Karpas-422 (cell line): ENCODE measurements around the gene MSH3. TPM values are rescaled to one million over a fixed set of nuclear protein-coding genes. Genes with fewer than 3 reads are reported as not detected.

Source experiments
- DNase-seq: peaks from one replicate; pipeline ENCODE4 v3.0.0-alpha.2; 2015
- H2AFZ ChIP-seq: fragments of 200-600 bp; sonication (generic); 2 replicates; pipeline ENCODE4 v1.6.1; 2014; ENCODE audit warnings: antibody characterized with exemption, low read length, mixed read lengths
- H3K27ac ChIP-seq: fragments of 200-600 bp; sonication (generic); 2 replicates; pipeline ENCODE4 v1.5.1; 2014; ENCODE audit warnings: mild to moderate bottlenecking, low read length, moderate library complexity
- H3K27me3 ChIP-seq: fragments of 200-600 bp; sonication (generic); 2 replicates; pipeline ENCODE4 v1.6.1; 2014; ENCODE audit warnings: low read length, mixed read lengths
- H3K36me3 ChIP-seq: fragments of 200-600 bp; sonication (generic); 2 replicates; pipeline ENCODE4 v1.6.1; 2014; ENCODE audit warnings: low read length, mixed read lengths; ENCODE audit not compliant: insufficient read depth
- H3K4me1 ChIP-seq: fragments of 200-600 bp; sonication (generic); 2 replicates; pipeline ENCODE4 v1.6.1; 2014; ENCODE audit warnings: mild to moderate bottlenecking, low read length, mixed read lengths
- H3K4me2 ChIP-seq: fragments of 200-600 bp; sonication (generic); 2 replicates; pipeline ENCODE4 v1.6.1; 2014; ENCODE audit warnings: low read length, low read depth, mild to moderate bottlenecking; ENCODE audit not compliant: poor library complexity, severe bottlenecking
- H3K4me3 ChIP-seq: fragments of 200-600 bp; sonication (generic); 2 replicates; pipeline ENCODE4 v1.5.1; 2014; ENCODE audit warnings: mild to moderate bottlenecking, antibody characterized with exemption, low read length, mixed read lengths
- H3K79me2 ChIP-seq: fragments of 200-600 bp; sonication (generic); 2 replicates; pipeline ENCODE4 v1.6.1; 2014; ENCODE audit warnings: mild to moderate bottlenecking, low read length, mixed read lengths
- H3K9ac ChIP-seq: fragments of 200-600 bp; sonication (generic); 2 replicates; pipeline ENCODE4 v1.6.0; 2014; ENCODE audit warnings: low read length
- H3K9me2 ChIP-seq: fragments of 200-600 bp; sonication (generic), shearing (Covaris generic); replicated peaks from 2 replicates; pipeline ENCODE4 v1.6.0; 2014; ENCODE audit warnings: mild to moderate bottlenecking, low read length, moderate library complexity; ENCODE audit not compliant: insufficient read depth
- H3K9me3 ChIP-seq: fragments of 300-700, 200-600 bp; sonication (generic); 2 replicates; pipeline ENCODE4 v1.6.1; 2014; ENCODE audit warnings: low read length, mixed read lengths
- H4K20me1 ChIP-seq: fragments of 200-600 bp; sonication (generic); 2 replicates; pipeline ENCODE4 v1.6.1; 2014; ENCODE audit warnings: mild to moderate bottlenecking, antibody characterized with exemption, low read length, low read depth; ENCODE audit not compliant: insufficient read depth
- total RNA-seq: library from RNA; depleted of rRNA; stranded (reverse); fragments of >200 nt; shearing (Covaris generic); gene quantifications from 2 replicates; pipeline ENCODE4 v1.2.3, GENCODE V29; 2014; ENCODE audit warnings: low replicate concordance

Gene MSH3
- total RNA-seq, 1 experiment from 2014 or later, result 24.6 TPM

DNA sequence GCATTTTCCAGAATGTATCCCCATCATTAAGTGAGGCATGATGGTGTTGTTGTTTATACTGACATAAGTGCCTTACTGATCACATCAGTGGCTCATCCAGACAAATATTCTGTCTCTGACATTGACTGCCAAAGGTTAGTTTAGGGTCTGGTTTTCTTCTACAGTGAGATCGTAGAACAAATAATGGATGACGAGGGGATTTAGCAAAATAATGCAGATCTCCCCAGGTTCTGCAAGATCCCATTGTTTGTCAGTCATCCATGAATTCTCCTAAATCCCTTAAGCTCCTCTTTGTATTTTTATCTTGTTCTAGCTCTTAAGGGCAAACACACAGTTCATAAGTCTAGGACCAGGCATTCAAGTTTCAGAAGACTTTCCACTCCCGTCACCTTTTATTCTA, 93.5 kb downstream of the MSH3 start:
- DNase-seq, result no peak
- H3K9ac ChIP-seq, result no peak overlapping the region
- no peaks in the 10 kb centered on the region for H3K4me1 ChIP-seq
- H3K4me2 ChIP-seq, result no peak overlapping the region
- H3K27me3 ChIP-seq, result no peaks in the 10 kb centered on the region
- no peaks in the 10 kb centered on the region for H3K79me2 ChIP-seq
- H4K20me1 ChIP-seq, result no peaks in the 10 kb centered on the region
- no peak overlapping the region for H3K27ac ChIP-seq
- H3K36me3 ChIP-seq, result peaks cover 10% of the 10 kb centered on the region; the same call in 1 of the 2 replicates
- no peaks in the 10 kb centered on the region for H3K9me2 ChIP-seq
- no peak overlapping the region for H3K4me3 ChIP-seq
- H3K9me3 ChIP-seq, result no peaks in the 10 kb centered on the region
- H2AFZ ChIP-seq, result no peak overlapping the region

DNA sequence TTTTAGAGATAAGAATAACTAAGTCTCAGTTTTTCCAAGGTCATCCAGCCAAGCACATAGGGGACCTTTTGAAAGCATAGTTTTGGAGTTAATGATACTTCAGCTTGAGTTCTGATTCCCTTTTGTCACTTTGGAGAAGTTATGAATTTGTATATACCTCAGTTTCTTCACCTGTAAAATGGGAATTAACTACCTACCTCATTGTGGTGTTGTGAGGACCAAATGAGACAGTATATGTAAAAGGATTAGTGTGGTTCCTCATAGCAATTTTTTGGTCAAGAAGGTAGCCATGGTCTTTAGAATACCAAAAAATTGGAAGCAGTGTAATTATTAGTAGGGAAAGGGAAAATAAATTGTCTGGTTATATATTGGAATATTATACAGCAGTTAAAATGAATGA, 98.0 kb downstream of the MSH3 start:
- no peaks in the 10 kb centered on the region for H4K20me1 ChIP-seq
- no peak overlapping the region for H3K27ac ChIP-seq
- no peak overlapping the region for H3K9ac ChIP-seq
- no peaks in the 10 kb centered on the region for H3K27me3 ChIP-seq
- no peak overlapping the region for H3K4me2 ChIP-seq
- no peaks in the 10 kb centered on the region for H3K9me3 ChIP-seq
- H3K4me1 ChIP-seq, result peaks cover 19% of the 10 kb centered on the region
- H2AFZ ChIP-seq, result no peak overlapping the region
- DNase-seq, result no peak
- 0 out of 2 replicates have a peak, but pooled peaks cover 7% of the 10 kb centered on the region for H3K36me3 ChIP-seq
- H3K4me3 ChIP-seq, result no peak overlapping the region
- H3K9me2 ChIP-seq, result no peaks in the 10 kb centered on the region
- H3K79me2 ChIP-seq, result peaks cover 5% of the 10 kb centered on the region; the same call in 1 of the 2 replicates

GRCh38 chr5:80753712-80754111, 99.3 kb downstream of the MSH3 start:
- H3K9me2 ChIP-seq, result no peaks in the 10 kb centered on the region
- H3K4me3 ChIP-seq, result no peak overlapping the region
- H3K27me3 ChIP-seq, result no peaks in the 10 kb centered on the region
- peaks cover 19% of the 10 kb centered on the region for H3K4me1 ChIP-seq
- no peak overlapping the region for H2AFZ ChIP-seq
- no peak overlapping the region for H3K4me2 ChIP-seq
- 0 out of 2 replicates have a peak, but pooled peaks cover 7% of the 10 kb centered on the region for H3K36me3 ChIP-seq
- peaks cover 5% of the 10 kb centered on the region; the same call in 1 of the 2 replicates for H3K79me2 ChIP-seq
- no peak overlapping the region for H3K9ac ChIP-seq
- no peak for DNase-seq
- peak overlapping the region; percentile 70; the same call in 1 of the 2 replicates for H3K27ac ChIP-seq
- no peaks in the 10 kb centered on the region for H4K20me1 ChIP-seq
- H3K9me3 ChIP-seq, result no peaks in the 10 kb centered on the region

- peak; percentile 77 for DNase-seq
- peak overlapping the region; percentile 39 for H3K9ac ChIP-seq
- H3K27me3 ChIP-seq, result no peaks in the 10 kb centered on the region
- H3K4me1 ChIP-seq, result peaks cover 19% of the 10 kb centered on the region
- H3K4me3 ChIP-seq, result peak overlapping the region; percentile 37
- H3K4me2 ChIP-seq, result peak overlapping the region; percentile 61
- H3K27ac ChIP-seq, result peak overlapping the region; percentile 70
- peak overlapping the region; percentile 63; the same call in 1 of the 2 replicates for H2AFZ ChIP-seq
- 0 out of 2 replicates have a peak, but pooled peaks cover 7% of the 10 kb centered on the region for H3K36me3 ChIP-seq
- no peaks in the 10 kb centered on the region for H4K20me1 ChIP-seq
- no peaks in the 10 kb centered on the region for H3K9me3 ChIP-seq
- H3K79me2 ChIP-seq, result peaks cover 5% of the 10 kb centered on the region; the same call in 1 of the 2 replicates
- H3K9me2 ChIP-seq, result no peaks in the 10 kb centered on the region
These were observed 100.4 kb downstream of the MSH3 start for GRCh38 chr5:80754900-80755299.

DNA sequence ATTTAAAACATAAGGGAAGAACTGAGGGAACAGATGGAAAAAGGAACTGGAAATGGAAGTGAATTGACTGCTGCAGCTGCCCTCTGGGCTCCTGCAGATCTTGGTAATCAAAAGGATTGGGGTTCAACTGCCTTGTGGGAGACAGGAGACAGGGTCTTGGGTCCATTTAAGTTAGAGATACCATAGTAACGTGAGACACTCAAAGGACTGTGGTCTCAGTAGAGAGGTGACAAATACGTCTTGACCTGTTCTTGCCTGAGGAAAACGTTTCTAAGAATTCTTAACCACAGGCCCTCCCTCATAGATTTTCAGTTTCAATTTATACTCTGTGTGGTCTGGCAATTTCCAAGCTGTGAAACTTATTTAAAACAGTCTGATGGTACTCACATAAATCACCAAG, 101.2 kb downstream of the MSH3 start:
- H3K27me3 ChIP-seq, result no peaks in the 10 kb centered on the region
- H3K4me3 ChIP-seq, result peak overlapping the region; percentile 37
- peak overlapping the region; percentile 70 for H3K27ac ChIP-seq
- peak overlapping the region; percentile 39 for H3K9ac ChIP-seq
- H4K20me1 ChIP-seq, result no peaks in the 10 kb centered on the region
- no peak overlapping the region for H2AFZ ChIP-seq
- peak overlapping the region; percentile 61 for H3K4me2 ChIP-seq
- H3K36me3 ChIP-seq, result 0 out of 2 replicates have a peak, but pooled peaks cover 7% of the 10 kb centered on the region
- no peaks in the 10 kb centered on the region for H3K9me2 ChIP-seq
- H3K9me3 ChIP-seq, result no peaks in the 10 kb centered on the region
- no peak for DNase-seq
- H3K79me2 ChIP-seq, result peaks cover 5% of the 10 kb centered on the region; the same call in 1 of the 2 replicates
- peaks cover 19% of the 10 kb centered on the region for H3K4me1 ChIP-seq

DNA sequence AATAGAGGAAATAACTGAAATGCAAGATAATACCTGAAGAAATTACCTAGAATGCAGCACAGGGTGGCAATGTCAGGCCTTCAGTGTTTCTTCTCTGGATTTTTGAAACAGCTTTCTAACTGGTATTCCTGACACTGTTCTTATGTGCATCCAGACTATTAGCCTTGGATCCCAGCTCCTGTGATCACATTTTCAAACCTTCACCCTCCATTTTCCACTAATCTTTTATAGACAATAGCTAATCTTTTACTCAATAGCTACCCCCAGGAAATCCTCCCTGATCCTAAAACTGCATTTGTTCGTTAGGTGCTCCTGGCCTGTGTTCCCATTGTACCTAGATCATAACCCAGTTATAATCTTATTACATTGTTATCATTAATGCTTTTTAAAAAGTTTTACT, 101.8 kb downstream of the MSH3 start:
- Histone ChIP-seq H3K9ac (no peak overlapping the region), H3K27me3 (no peaks in the 10 kb centered on the region), H3K27ac (0 out of 2 replicates have a peak overlapping the region, but pooled peaks have one; percentile 70), H3K79me2 (peaks cover 5% of the 10 kb centered on the region; the same call in 1 of the 2 replicates), H3K4me1 (peaks cover 19% of the 10 kb centered on the region), H3K36me3 (0 out of 2 replicates have a peak, but pooled peaks cover 7% of the 10 kb centered on the region), H3K9me2 (no peaks in the 10 kb centered on the region), H3K4me2 (no peak overlapping the region), H3K9me3 (no peaks in the 10 kb centered on the region), H3K4me3 (no peak overlapping the region), H2AFZ (no peak overlapping the region), H4K20me1 (no peaks in the 10 kb centered on the region)
- DNase-seq, result no peak

GRCh38 chr5:80757290-80757689, 102.8 kb downstream of the MSH3 start:
- no peak overlapping the region for H3K9ac ChIP-seq
- no peaks in the 10 kb centered on the region for H4K20me1 ChIP-seq
- H3K36me3 ChIP-seq, result 0 out of 2 replicates have a peak, but pooled peaks cover 7% of the 10 kb centered on the region
- H3K4me2 ChIP-seq, result no peak overlapping the region
- no peak for DNase-seq
- no peaks in the 10 kb centered on the region for H3K9me2 ChIP-seq
- no peak overlapping the region for H3K4me3 ChIP-seq
- no peak overlapping the region for H2AFZ ChIP-seq
- no peak overlapping the region for H3K27ac ChIP-seq
- no peaks in the 10 kb centered on the region for H3K9me3 ChIP-seq
- H3K79me2 ChIP-seq, result peaks cover 5% of the 10 kb centered on the region; the same call in 1 of the 2 replicates
- no peaks in the 10 kb centered on the region for H3K27me3 ChIP-seq
- peaks cover 19% of the 10 kb centered on the region for H3K4me1 ChIP-seq

DNA sequence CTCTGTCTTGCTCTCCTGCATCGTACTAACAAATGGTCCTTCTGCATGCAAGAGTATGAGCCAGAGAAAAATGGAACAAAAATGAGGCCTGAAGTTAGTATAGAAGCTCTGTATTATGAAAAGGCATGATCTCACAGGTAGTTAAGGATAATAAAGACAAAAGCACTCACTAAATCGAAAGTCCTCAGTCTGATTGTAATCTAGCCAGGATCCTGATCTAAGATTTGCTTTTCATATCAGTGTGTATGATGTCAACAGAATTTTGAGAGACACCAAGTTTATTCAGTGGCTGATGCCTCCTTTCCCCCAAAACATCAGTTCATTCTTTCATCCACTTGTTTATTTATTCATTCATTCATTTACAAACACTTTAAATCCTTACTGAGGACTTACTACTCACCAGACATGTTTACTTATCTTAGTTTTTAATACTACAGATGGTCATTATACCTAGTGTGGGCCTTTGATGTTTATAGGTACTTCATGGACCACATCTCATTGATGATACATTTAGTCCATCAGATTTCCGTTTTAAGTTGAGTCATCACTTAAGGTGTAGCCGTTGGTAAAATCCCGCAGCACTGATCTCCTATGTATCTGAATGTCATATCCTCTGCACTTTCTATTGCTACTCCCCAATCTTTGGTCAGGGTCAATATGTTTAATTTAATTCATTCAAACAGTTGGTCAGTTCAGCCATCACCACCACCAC, 105.6 kb downstream of the MSH3 start:
- Histone ChIP-seq H3K79me2 (peaks cover 5% of the 10 kb centered on the region; the same call in 1 of the 2 replicates), H3K9me3 (no peaks in the 10 kb centered on the region), H2AFZ (no peak overlapping the region), H3K4me3 (no peak overlapping the region), H3K27ac (no peak overlapping the region), H3K36me3 (peaks cover 7% of the 10 kb centered on the region; the same call in 1 of the 2 replicates), H3K4me2 (no peak overlapping the region), H4K20me1 (no peaks in the 10 kb centered on the region), H3K9ac (no peak overlapping the region), H3K27me3 (no peaks in the 10 kb centered on the region), H3K9me2 (no peaks in the 10 kb centered on the region), H3K4me1 (peaks cover 10% of the 10 kb centered on the region)
- DNase-seq, result no peak
